ENCODE measurements around the gene MSX2. TPM values are rescaled to one million over a fixed set of nuclear protein-coding genes. Genes with fewer than 3 reads are reported as not detected.

The MSX2 gene
- total and polyA plus RNA-seq, 2 of the 4 experiments (the other 2 are of a cell fraction): 2.2 to 3.7 TPM

DNA sequence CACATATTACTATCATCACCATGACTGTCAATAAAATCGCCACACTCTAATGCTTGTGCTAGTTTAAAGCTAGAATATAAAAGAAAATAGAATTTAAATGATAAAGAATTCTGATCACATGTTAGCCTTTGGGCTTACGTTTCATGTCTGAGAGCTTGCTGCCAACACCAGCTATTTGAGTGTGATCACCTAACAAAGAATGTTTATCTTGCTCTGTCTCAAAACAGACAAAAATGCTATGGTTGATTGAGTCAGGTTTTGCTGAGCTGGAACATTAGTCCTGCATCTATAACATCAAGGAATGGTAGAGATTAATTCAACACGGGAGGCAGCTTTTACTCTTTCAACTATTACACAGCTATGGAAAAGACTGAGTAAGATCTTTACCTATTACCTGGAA, 50.7 kb downstream of the MSX2 start:
- Histone ChIP-seq H3K56ac (ENCODE audit: extremely low read depth, insufficient read depth, low read length) (no peak overlapping the region), H3K9me3 (ENCODE audit: control insufficient read depth, insufficient read depth, low read length) (peaks cover 3% of the 10 kb centered on the region; the same call in 1 of the 2 replicates), H2AFZ (replicated peaks; ENCODE audit: low read length, poor library complexity) (no peak overlapping the region), H3K9me1 (ENCODE audit: insufficient read depth, low read length) (no peaks in the 10 kb centered on the region), H4K8ac (ENCODE audit: low read depth in 2 of 2, low read length in 2 of 2) (no peak overlapping the region), H3K23ac (ENCODE audit: low read depth, low read length) (no peak overlapping the region), H3K36me3 (ENCODE audit: control insufficient read depth, insufficient read depth, low read length) (no peaks in the 10 kb centered on the region), H2BK20ac (ENCODE audit: low read depth, low read length) (no peak overlapping the region), H3K4me1 (ENCODE audit: control insufficient read depth, insufficient read depth, low read length) (no peaks in the 10 kb centered on the region), H2AK5ac (ENCODE audit: low read depth, low read length) (no peak overlapping the region), H3K27me3 (ENCODE audit: control insufficient read depth, insufficient read depth, low read length) (peaks cover 9% of the 10 kb centered on the region), H2BK120ac (ENCODE audit: low read depth, low read length) (no peak overlapping the region), H3K79me1 (ENCODE audit: low read depth in 1 of 2, low read length in 2 of 2) (no peaks in the 10 kb centered on the region), H2AK9ac (replicated peaks; ENCODE audit: low read depth, low read length, poor library complexity) (no peak overlapping the region), H4K5ac (ENCODE audit: low read depth, low read length) (no peak overlapping the region), H4K91ac (ENCODE audit: insufficient read depth, low read depth, low read length) (no peak overlapping the region), H3K9ac (ENCODE audit: low read depth, low read length) (no peak overlapping the region), H3K4ac (ENCODE audit: low read depth, low read length) (no peak overlapping the region), H3K4me3 (ENCODE audit: insufficient read depth, low read depth, low read length) (no peak overlapping the region), H2BK15ac (ENCODE audit: low read depth, low read length) (no peak overlapping the region), H3K14ac (replicated peaks; ENCODE audit: low read depth, low read length) (no peak overlapping the region), H3K27ac (ENCODE audit: insufficient read depth, low read length) (no peak overlapping the region), H2BK5ac (ENCODE audit: low read depth, low read length, poor library complexity, severe bottlenecking) (no peak overlapping the region), H3K18ac (ENCODE audit: low read depth, low read length) (no peak overlapping the region), H3K4me2 (ENCODE audit: low read depth, low read length) (no peak overlapping the region), H4K20me1 (ENCODE audit: insufficient read depth, low read length) (no peaks in the 10 kb centered on the region)
- no peak for DNase-seq
- ChIA-PET CTCF (interaction anchor here (1.2 kb wide), 1 partner anchor 19 kb away, joined by 3 read pairs; no protein-coding TSS in a partner anchor), POLR2A (ENCODE audit: unreplicated experiment) (no interaction called here)
- intact Hi-C loops (cut with micrococcal nuclease): no loop called here
- in situ Hi-C loops (cut with MboI; ENCODE audit: low sequenced_read_pairs): no loop called here
- TF ChIP-seq, protein P1, sequence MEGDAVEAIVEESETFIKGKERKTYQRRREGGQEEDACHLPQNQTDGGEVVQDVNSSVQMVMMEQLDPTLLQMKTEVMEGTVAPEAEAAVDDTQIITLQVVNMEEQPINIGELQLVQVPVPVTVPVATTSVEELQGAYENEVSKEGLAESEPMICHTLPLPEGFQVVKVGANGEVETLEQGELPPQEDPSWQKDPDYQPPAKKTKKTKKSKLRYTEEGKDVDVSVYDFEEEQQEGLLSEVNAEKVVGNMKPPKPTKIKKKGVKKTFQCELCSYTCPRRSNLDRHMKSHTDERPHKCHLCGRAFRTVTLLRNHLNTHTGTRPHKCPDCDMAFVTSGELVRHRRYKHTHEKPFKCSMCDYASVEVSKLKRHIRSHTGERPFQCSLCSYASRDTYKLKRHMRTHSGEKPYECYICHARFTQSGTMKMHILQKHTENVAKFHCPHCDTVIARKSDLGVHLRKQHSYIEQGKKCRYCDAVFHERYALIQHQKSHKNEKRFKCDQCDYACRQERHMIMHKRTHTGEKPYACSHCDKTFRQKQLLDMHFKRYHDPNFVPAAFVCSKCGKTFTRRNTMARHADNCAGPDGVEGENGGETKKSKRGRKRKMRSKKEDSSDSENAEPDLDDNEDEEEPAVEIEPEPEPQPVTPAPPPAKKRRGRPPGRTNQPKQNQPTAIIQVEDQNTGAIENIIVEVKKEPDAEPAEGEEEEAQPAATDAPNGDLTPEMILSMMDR (conservative IDR thresholded peaks at IDR 0.05; ENCODE audit: low read depth, low read length): no peak
- TF ChIP-seq RCOR1 (IDR thresholded peaks at IDR 0.05; ENCODE audit: insufficient replicate concordance, low read length) (no peak), MAZ (IDR thresholded peaks at IDR 0.05; ENCODE audit: borderline replicate concordance, low read depth, low read length) (no peak), RFX5 (IDR thresholded peaks at IDR 0.05; ENCODE audit: low read depth, low read length) (no peak), CEBPB (IDR thresholded peaks at IDR 0.05; ENCODE audit: low read depth, low read length) (no peak), FOS (IDR thresholded peaks at IDR 0.05; ENCODE audit: low read depth, low read length) (no peak), SMC3 (IDR thresholded peaks at IDR 0.05; ENCODE audit: low read depth, low read length) (no peak), CHD1 (IDR thresholded peaks at IDR 0.05; ENCODE audit: low read depth, low read length) (no peak), BHLHE40 (IDR thresholded peaks at IDR 0.05; ENCODE audit: low read depth, low read length) (no peak), NFE2L2 (IDR thresholded peaks at IDR 0.05; ENCODE audit: low read depth, low read length) (no peak), MXI1 (IDR thresholded peaks at IDR 0.05; ENCODE audit: borderline replicate concordance, low read depth, low read length) (no peak), RAD21 (IDR thresholded peaks at IDR 0.05; ENCODE audit: low read length) (no peak)
- TF ChIP-seq, protein P2, sequence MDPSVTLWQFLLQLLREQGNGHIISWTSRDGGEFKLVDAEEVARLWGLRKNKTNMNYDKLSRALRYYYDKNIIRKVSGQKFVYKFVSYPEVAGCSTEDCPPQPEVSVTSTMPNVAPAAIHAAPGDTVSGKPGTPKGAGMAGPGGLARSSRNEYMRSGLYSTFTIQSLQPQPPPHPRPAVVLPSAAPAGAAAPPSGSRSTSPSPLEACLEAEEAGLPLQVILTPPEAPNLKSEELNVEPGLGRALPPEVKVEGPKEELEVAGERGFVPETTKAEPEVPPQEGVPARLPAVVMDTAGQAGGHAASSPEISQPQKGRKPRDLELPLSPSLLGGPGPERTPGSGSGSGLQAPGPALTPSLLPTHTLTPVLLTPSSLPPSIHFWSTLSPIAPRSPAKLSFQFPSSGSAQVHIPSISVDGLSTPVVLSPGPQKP (IDR thresholded peaks at IDR 0.05; ENCODE audit: borderline replicate concordance, low read depth, low read length): no peak
- TF ChIP-seq, protein P3, sequence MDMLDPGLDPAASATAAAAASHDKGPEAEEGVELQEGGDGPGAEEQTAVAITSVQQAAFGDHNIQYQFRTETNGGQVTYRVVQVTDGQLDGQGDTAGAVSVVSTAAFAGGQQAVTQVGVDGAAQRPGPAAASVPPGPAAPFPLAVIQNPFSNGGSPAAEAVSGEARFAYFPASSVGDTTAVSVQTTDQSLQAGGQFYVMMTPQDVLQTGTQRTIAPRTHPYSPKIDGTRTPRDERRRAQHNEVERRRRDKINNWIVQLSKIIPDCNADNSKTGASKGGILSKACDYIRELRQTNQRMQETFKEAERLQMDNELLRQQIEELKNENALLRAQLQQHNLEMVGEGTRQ (IDR thresholded peaks at IDR 0.05; ENCODE audit: low read depth, low read length): no peak
- ATAC-seq (ENCODE audit: low read depth): no peak
- WGBS, 2 experiments (ENCODE audit: extremely low coverage in 2 of 2, insufficient read length in 1 of 2): no CpG with 5 or more reads among the region's 3 CpGs
- dilution Hi-C loops (cut with HindIII; ENCODE audit: low sequenced_read_pairs, unreplicated experiment): no loop called here
- BruUV-seq (replicated peaks): no TSS peak
